OCI-LY1 (cell line): Measurements from ENCODE around the gene SVOP.

ENCODE experiments used
- H2AFZ ChIP-seq: fragments of 200-600 bp; sonication (generic), shearing (Covaris generic); 2 replicates; pipeline ENCODE4 v1.6.0; 2014; ENCODE audit warnings: antibody characterized with exemption, mild to moderate bottlenecking, low read length
- H3F3A ChIP-seq: fragments of 200-600 bp; sonication (generic), shearing (Covaris generic); 2 replicates; pipeline ENCODE4 v1.6.0; 2014; ENCODE audit warnings: mild to moderate bottlenecking, antibody characterized with exemption, low read length, moderate library complexity; ENCODE audit not compliant: insufficient read depth
- H3K27ac ChIP-seq: fragments of 200-600 bp; sonication (generic); 2 replicates; pipeline ENCODE4 v1.5.1; 2014; ENCODE audit warnings: low read length, mixed run types, mild to moderate bottlenecking, low read depth; ENCODE audit not compliant: poor library complexity, severe bottlenecking
- H3K27me3 ChIP-seq: fragments of 200-600 bp; sonication (generic); 2 replicates; pipeline ENCODE4 v1.6.0; 2014; ENCODE audit warnings: antibody characterized with exemption, mild to moderate bottlenecking, low read length, moderate library complexity; ENCODE audit not compliant: insufficient read depth
- H3K36me3 ChIP-seq: fragments of 200-600 bp; sonication (generic); 2 replicates; pipeline ENCODE4 v1.6.1; 2014; ENCODE audit warnings: mild to moderate bottlenecking, antibody characterized with exemption, low read length, moderate library complexity, mixed read lengths; ENCODE audit not compliant: insufficient read depth
- H3K4me1 ChIP-seq: fragments of 200-600 bp; sonication (generic); 2 replicates; pipeline ENCODE4 v1.5.1; 2014; ENCODE audit warnings: mild to moderate bottlenecking, low read length, moderate library complexity; ENCODE audit not compliant: insufficient read depth, severe bottlenecking
- H3K4me2 ChIP-seq: fragments of 200-600 bp; sonication (generic), shearing (Covaris generic); 2 replicates; pipeline ENCODE4 v1.6.1; 2014; ENCODE audit warnings: low read length
- H3K4me3 ChIP-seq: fragments of 200-600 bp; sonication (generic); 2 replicates; pipeline ENCODE4 v1.5.1; 2014; ENCODE audit warnings: low read length, low read depth, mild to moderate bottlenecking, mixed read lengths; ENCODE audit not compliant: poor library complexity, severe bottlenecking
- H3K79me2 ChIP-seq: fragments of 200-600 bp; shearing (Covaris generic); 2 replicates; pipeline ENCODE4 v1.6.1; 2016; ENCODE audit warnings: mixed run types, low read length, mixed read lengths; ENCODE audit not compliant: insufficient read depth
- H3K9ac ChIP-seq: fragments of 200-600 bp; sonication (generic), shearing (Covaris generic); 2 replicates; pipeline ENCODE4 v1.6.1; 2014; ENCODE audit warnings: mild to moderate bottlenecking, low read length, mixed read lengths
- H3K9me2 ChIP-seq: fragments of 200-600 bp; sonication (generic), shearing (Covaris generic); 2 replicates; pipeline ENCODE4 v1.6.1; 2014; ENCODE audit warnings: low read depth, mild to moderate bottlenecking, low read length, mixed read lengths
- H3K9me3 ChIP-seq: fragments of 200-600 bp; shearing (Covaris generic); 2 replicates; pipeline ENCODE4 v1.6.1; 2014; ENCODE audit warnings: low read length, mixed read lengths
- H4K20me1 ChIP-seq: fragments of 200-600 bp; sonication (generic), shearing (Covaris generic); 2 replicates; pipeline ENCODE4 v1.6.0; 2016; ENCODE audit warnings: mild to moderate bottlenecking, low read length; ENCODE audit not compliant: insufficient read depth
- CTCF ChIP-seq: fragments of 200-600 bp; sonication (generic), shearing (Covaris generic); IDR thresholded peaks from 2 replicates; pipeline ENCODE4 v1.5.1; 2017; ENCODE audit warnings: mild to moderate bottlenecking, antibody characterized with exemption, low read length, moderate library complexity, mixed read lengths
- EZH2 ChIP-seq: fragments of 200-600 bp; sonication (generic), shearing (Covaris generic); IDR thresholded peaks from 2 replicates; pipeline ENCODE4 v1.8.0; 2017; ENCODE audit warnings: borderline replicate concordance, mixed run types, mild to moderate bottlenecking, antibody characterized with exemption, low read length, moderate library complexity, mixed read lengths

Gene SVOP

GRCh38 chr12:108905725-108906124 lies 115.1 kb downstream of the SVOP start:
- no peaks in the 10 kb centered on the region for H3K9me3 ChIP-seq
- no peaks in the 10 kb centered on the region for H3K4me1 ChIP-seq
- H3K27me3 ChIP-seq: no peaks in the 10 kb centered on the region
- no peaks in the 10 kb centered on the region for H3K36me3 ChIP-seq
- no peaks in the 10 kb centered on the region for H4K20me1 ChIP-seq
- no peaks in the 10 kb centered on the region for H3F3A ChIP-seq
- H3K27ac ChIP-seq: no peak overlapping the region
- H3K79me2 ChIP-seq: no peaks in the 10 kb centered on the region
- H3K4me3 ChIP-seq: no peak overlapping the region
- H2AFZ ChIP-seq: no peak overlapping the region
- TF ChIP-seq CTCF (no peak), EZH2 (no peak)
- H3K4me2 ChIP-seq: no peak overlapping the region
- H3K9ac ChIP-seq: no peak overlapping the region
- H3K9me2 ChIP-seq: no peaks in the 10 kb centered on the region

- Histone ChIP-seq H3F3A (no peaks in the 10 kb centered on the region), H3K27me3 (no peaks in the 10 kb centered on the region), H3K9me2 (no peaks in the 10 kb centered on the region), H3K36me3 (no peaks in the 10 kb centered on the region), H3K4me2 (no peak overlapping the region), H3K27ac (no peak overlapping the region), H3K9me3 (no peaks in the 10 kb centered on the region), H2AFZ (no peak overlapping the region), H3K4me1 (no peaks in the 10 kb centered on the region), H4K20me1 (no peaks in the 10 kb centered on the region), H3K4me3 (no peak overlapping the region), H3K79me2 (no peaks in the 10 kb centered on the region), H3K9ac (no peak overlapping the region)
- TF ChIP-seq EZH2: no peak
- no peak for TF ChIP-seq CTCF
Observed at GRCh38 chr12:108899145-108899544, 121.7 kb downstream of the SVOP start.

DNA sequence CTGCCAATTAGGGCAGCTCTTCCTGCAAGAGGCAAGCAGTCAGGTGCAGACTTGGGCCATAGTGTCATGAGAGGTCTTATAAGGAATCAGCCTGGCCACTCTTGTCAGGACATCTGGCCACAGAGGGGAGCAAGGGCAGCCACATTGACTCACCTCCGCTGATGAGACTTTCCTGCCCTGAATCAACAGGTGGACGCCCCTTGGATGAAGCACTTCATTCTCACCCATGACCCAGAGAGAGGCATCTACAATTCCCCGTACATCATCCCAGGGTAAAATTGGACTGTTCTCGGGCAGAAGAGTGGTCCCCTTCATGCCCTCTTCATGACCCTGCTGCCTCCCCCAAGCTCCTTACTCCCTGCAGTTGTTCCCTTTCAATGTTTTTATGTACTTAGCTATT lies 124.1 kb downstream of the SVOP start:
- Histone ChIP-seq H4K20me1 (no peaks in the 10 kb centered on the region), H3K4me3 (no peak overlapping the region), H3K79me2 (no peaks in the 10 kb centered on the region), H3K4me1 (no peaks in the 10 kb centered on the region), H3K9ac (no peak overlapping the region), H3K27ac (no peak overlapping the region), H3K27me3 (no peaks in the 10 kb centered on the region), H3K9me2 (no peaks in the 10 kb centered on the region), H2AFZ (no peak overlapping the region), H3F3A (no peaks in the 10 kb centered on the region), H3K4me2 (no peak overlapping the region), H3K36me3 (no peaks in the 10 kb centered on the region), H3K9me3 (no peaks in the 10 kb centered on the region)
- no peak for TF ChIP-seq EZH2
- TF ChIP-seq CTCF: no peak
